ENCODE data around the gene CARM1. TPM values are rescaled to one million over a fixed set of nuclear protein-coding genes. Genes with fewer than 3 reads are reported as not detected.

The CARM1 gene
- 18.1 and 50.1 TPM in 2 replicates for total RNA-seq

GRCh38 chr19:10870955-10871603, at the start of gene CARM1:
Gene CARM1 (plus strand): TSS chr19:10871553. CDS start chr19:10871703, 150 bp downstream.

DNA sequence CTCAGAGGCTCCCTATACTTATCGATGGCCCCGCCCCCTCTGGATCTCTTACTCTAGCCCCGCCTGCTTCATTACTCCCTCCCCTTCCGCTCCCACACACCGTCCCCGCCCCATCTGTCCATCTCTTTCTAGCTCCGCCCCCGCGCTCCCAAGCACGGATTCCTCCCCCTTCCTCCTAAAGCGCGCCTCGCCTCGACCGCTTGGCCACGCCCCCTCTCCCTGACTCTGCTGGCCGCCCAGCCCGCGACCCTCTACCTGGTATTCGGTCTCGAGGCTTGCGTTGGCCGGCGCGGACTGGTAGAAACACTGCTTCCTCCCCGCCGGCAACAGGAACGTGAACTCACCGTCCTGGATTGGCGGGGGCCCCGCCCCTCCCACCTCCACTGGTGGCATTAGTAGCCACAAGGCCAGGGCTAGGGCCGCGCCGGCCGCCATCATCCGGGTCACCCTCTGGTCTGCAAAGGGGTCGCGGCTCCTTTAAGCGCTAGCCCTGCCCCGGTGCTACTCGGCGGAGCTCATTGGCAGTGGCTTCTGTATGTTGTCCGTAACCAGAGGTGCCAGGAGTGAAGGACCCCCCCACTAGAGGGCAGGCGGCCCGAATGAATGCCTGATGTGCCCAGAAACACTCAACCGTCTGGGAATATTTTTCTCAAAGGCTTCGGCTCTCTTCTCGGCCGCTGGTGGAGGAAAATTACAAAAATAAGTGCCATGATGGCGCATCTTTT, 35.4 kb upstream of the CARM1 start, which contains the start of gene TMED1:
Gene TMED1, minus strand, starts transcription at position 459 of the 725 bp plus-strand sequence. Its CDS starts 21 bp downstream, at position 438.

GRCh38 chr19:10848230-10848856, 23.0 kb upstream of the CARM1 start, which contains the start of gene C19orf38:
Gene C19orf38 (plus strand): TSS chr19:10848415. CDS start chr19:10848509, 94 bp downstream.

DNA sequence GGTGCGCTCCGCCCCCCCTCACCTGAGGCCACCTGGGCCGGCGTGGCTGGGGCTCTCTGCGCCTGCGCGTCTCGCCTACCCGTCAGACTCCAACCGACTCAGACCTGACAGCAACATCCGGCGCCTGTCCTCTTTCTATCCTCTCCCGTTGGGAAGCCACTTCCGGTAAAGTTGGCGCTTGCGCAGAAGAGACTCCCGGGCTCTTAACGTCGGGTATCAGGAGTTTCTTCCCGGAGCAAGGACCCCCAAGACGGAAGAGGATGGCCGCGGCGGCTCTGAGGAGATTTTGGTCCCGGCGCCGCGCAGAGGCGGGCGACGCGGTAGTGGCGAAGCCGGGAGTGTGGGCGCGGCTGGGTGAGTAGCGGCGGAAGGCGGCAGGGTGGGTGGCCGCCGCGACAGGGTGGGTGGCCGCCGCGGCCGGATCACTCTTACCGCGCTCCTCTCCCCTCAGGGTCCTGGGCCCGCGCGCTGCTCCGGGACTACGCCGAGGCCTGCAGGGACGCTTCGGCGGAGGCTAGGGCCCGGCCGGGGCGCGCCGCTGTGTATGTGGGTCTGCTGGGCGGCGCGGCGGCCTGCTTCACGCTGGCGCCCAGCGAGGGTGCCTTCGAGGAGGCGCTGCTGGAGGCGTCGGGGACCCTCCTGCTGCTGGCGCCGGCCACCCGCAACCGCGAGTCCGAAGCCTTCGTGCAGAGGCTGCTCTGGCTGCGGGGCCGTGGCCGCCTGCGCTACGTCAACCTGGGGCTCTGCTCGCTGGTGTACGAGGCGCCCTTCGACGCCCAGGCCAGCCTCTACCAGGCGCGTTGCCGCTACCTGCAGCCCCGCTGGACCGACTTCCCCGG, 57.4 kb downstream of the CARM1 start, which contains the start of the genes TIMM29 and YIPF2:
Gene TIMM29, plus strand, starts transcription at position 249 of the 839 bp plus-strand sequence. Its CDS starts 12 bp downstream, at position 261.
Gene YIPF2, minus strand, starts transcription at position 77 of the 839 bp plus-strand sequence. CDS start 229 bp downstream, outside the sequence.

DNA sequence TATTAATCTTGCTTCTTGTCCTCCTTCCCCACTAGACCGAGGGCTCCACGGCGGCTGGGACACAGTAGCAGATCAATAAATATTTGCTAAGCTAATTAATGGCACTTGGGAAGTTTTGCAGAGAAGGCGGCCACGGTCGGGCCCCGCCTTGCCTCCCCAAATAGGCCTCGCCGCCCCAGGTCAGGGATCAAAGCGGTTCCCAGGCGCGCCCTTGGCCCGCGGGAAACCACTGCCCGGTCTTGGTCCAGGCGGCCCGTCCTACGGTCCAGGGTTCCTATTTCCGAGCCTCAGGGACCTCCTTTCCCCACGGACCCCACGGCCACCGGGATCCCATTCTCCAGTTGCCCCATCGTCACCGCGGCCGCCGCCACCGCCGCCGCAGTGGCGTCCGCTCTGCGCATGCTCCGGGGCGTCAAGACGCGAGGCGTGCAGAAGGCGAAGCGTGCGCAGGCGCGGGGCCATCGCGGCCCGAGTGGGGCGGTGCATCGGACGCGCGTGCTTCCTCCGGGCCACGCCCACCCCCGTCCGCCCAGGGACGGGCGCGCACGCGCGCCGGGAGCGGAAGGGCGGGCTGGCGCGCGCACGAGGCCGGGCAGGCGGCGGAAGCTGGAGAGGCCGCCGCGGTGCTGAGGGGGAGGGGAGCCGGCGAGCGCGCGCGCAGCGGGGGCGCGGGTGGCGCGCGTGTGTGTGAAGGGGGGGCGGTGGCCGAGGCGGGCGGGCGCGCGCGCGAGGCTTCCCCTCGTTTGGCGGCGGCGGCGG, 89.1 kb downstream of the CARM1 start, which contains the start of gene SMARCA4:
Gene SMARCA4, plus strand, starts transcription at position 717 of the 759 bp plus-strand sequence. CDS start 23,122 bp downstream, outside the sequence.

Other genes with a start within 250 kb of the CARM1 start
- gene SLC44A2, start 246.0 kb upstream of the CARM1 start, total RNA-seq = 42.5 and 59.3 TPM in 2 replicates
- gene ILF3, start 217.2 kb upstream of the CARM1 start, total RNA-seq = 87.6 and 151 TPM in 2 replicates
- 20.1 and 26.4 TPM in 2 replicates for gene QTRT1, start 170.1 kb upstream of the CARM1 start, total RNA-seq
- 76.6 and 120 TPM in 2 replicates for gene DNM2, start 153.5 kb upstream of the CARM1 start, total RNA-seq
- gene TMED1, start 35.3 kb upstream of the CARM1 start, total RNA-seq = 49.0 and 91.5 TPM in 2 replicates
- 0.30 and 0.69 TPM in 2 replicates for gene C19orf38, start 23.1 kb upstream of the CARM1 start, total RNA-seq
- gene YIPF2, start 57.1 kb downstream of the CARM1 start, total RNA-seq = 119 and 165 TPM in 2 replicates
- 33.9 and 39.5 TPM in 2 replicates for gene TIMM29, start 57.3 kb downstream of the CARM1 start, total RNA-seq
- 74.2 and 163 TPM in 2 replicates for gene SMARCA4, start 89.5 kb downstream of the CARM1 start, total RNA-seq
- gene LDLR, start 217.9 kb downstream of the CARM1 start, total RNA-seq = 271 and 284 TPM in 2 replicates

Data from smooth muscle cell of the umbilical artery (primary cell).